Ovary (tissue), 9 donors: Measurements from ENCODE around the gene TRPM5. TPM values are rescaled to one million over a fixed set of nuclear protein-coding genes. Genes with fewer than 3 reads are reported as not detected.

Source experiments
- DNase-seq, 5 donors: peaks; one replicate each; pipeline ENCODE4 v3.0.0-alpha.2; 2019 to 2020
- H3K27ac ChIP-seq, 2 donors: fragments of 200-600 bp; one replicate each; pipeline versions ENCODE4 v1.5.1 to v1.8.0; 2019 to 2022
- H3K27me3 ChIP-seq: fragments of 200-600 bp; one replicate; pipeline ENCODE4 v1.8.0; 2022
- H3K36me3 ChIP-seq: fragments of 200-600 bp; sonication (generic); one replicate; pipeline ENCODE4 v1.5.1; 2019
- H3K4me1 ChIP-seq: one replicate; pipeline ENCODE4 v1.8.1; 2013; ENCODE audit warnings: mild to moderate bottlenecking, moderate library complexity; ENCODE audit not compliant: insufficient read depth
- H3K4me3 ChIP-seq: fragments of 200-600 bp; sonication (generic); one replicate; pipeline ENCODE4 v1.5.1; 2017
- H3K9me3 ChIP-seq, 2 donors: fragments of 200-600 bp in 1 of 2; sonication (generic) in 1 of 2; one replicate each; pipeline versions ENCODE4 v1.5.1 to v1.8.1; 2013 to 2019; ENCODE audit warnings: mild to moderate bottlenecking in 1 of 2, moderate library complexity in 1 of 2
- CTCF ChIP-seq, 3 donors: fragments of 450-650 bp in 2 of 3; fragments of 200-600 bp in 1 of 3; IDR thresholded peaks; one replicate each; pipeline versions ENCODE4 v1.5.1 to v1.8.0; 2016 to 2022; ENCODE audit warnings: antibody characterized with exemption in 3 of 3, mild to moderate bottlenecking in 1 of 3
- EP300 ChIP-seq: sonication (generic); formaldehyde crosslinking; IDR thresholded peaks from one replicate; pipeline ENCODE4 v1.6.1; 2017; ENCODE audit warnings: antibody characterized with exemption
- POLR2A ChIP-seq: fragments of 450-650 bp; IDR thresholded peaks from one replicate; pipeline ENCODE4 v1.6.1; 2017; ENCODE audit warnings: antibody characterized with exemption, mild to moderate bottlenecking, moderate library complexity
- WGBS, 3 donors: extraction: QIAGEN DNeasy Blood & Tissue Kit in 1 of 3; methylation state at CpG; one replicate each; pipeline versions ENCODE4 v1.1.5 to v1.1.7; 2013 to 2017; 5-methylcytosine and 5-hydroxymethylcytosine counted together
- intact Hi-C, 4 donors: fragments of 100-400 bp; cut with DNase I; formaldehyde crosslinking; loops; one replicate each; pipeline versions ENCODE4 v1.11.0 to v1.15.1; 2022 to 2023
- polyA plus RNA-seq, 2 donors: library from polyadenylated mRNA; stranded (reverse); fragments of 200-250 nt in 1 of 2; fragments of 350-450 nt in 1 of 2; fragmentation: Illumina TruSeq in 1 of 2; extraction: RNeasy Lipid Tissue Mini Kit (QIAGEN cat#74804) in 1 of 2; gene quantifications; one replicate each; pipeline ENCODE4 v1.2.3, GENCODE V29; 2013 to 2014
- total RNA-seq, 7 donors: library from RNA; depleted of rRNA in 2 of 7; stranded (reverse); fragments of >200 nt in 2 of 7; fragmentation: NEBNext Ultra II Directional in 3 of 7; extraction: Animal tissue kit (Norgen Biotek cat#: 25700) in 3 of 7; gene quantifications; one replicate each; pipeline versions ENCODE4 v1.1.0 to v1.2.4, GENCODE V29; 2016 to 2023
- donor health status: DM: no; HTN: no; CAD: no; lungs with moderate emphysema.
- donor health status: DM: no; HTN: no; CAD: no.
- donor health status: Bipolar disorder and iron deficiency.
- donor health status: DM: yes; HTN: yes; CAD: no.
- donor health status: DM: no; HTN: no; CAD: no.
- donor health status: DM: yes; HTN: yes; CAD: no.

TRPM5 gene
- total and polyA plus RNA-seq, 9 donors, result 0.05 to 0.11 (median 0.08) TPM; not detected in 6

- Histone ChIP-seq H3K9me3 (no peaks in the 10 kb centered on the region), H3K4me1 (no peaks in the 10 kb centered on the region), H3K27ac (no peak overlapping the region), H3K36me3 (no peaks in the 10 kb centered on the region), H3K27me3 (peaks cover 1% of the 10 kb centered on the region), H3K4me3 (no peak overlapping the region)
- WGBS, 3 donors, result 79 to 85% (median 80%) methylated on average over 16 to 19 of the region's 19 CpGs
- intact Hi-C loops, result no loop called here
- peak in 2 of 5 donors; percentile 4 to 5 for DNase-seq
- no peak for TF ChIP-seq CTCF (IDR thresholded peaks at IDR 0.05)
- TF ChIP-seq POLR2A, result no peak
- TF ChIP-seq EP300, result no peak
Measured at GRCh38 chr11:2450321-2451041, 6.2 kb upstream of the TRPM5 start.

GRCh38 chr11:2449548-2450320 is 5.4 kb upstream of the TRPM5 start:
- Histone ChIP-seq H3K9me3 (no peaks in the 10 kb centered on the region), H3K27ac (no peak overlapping the region), H3K4me3 (no peak overlapping the region), H3K27me3 (peaks cover 3% of the 10 kb centered on the region), H3K36me3 (no peaks in the 10 kb centered on the region), H3K4me1 (no peaks in the 10 kb centered on the region)
- 65 to 73% (median 65%) methylated on average over 26 of the region's 26 CpGs for WGBS, 3 donors
- intact Hi-C loops, result no loop called here
- no peak for DNase-seq
- TF ChIP-seq EP300 (no peak), POLR2A (no peak), CTCF (IDR thresholded peaks at IDR 0.05) (no peak)

- Histone ChIP-seq H3K4me1 (no peaks in the 10 kb centered on the region), H3K27ac (no peak overlapping the region), H3K36me3 (no peaks in the 10 kb centered on the region), H3K9me3 (no peaks in the 10 kb centered on the region), H3K27me3 (peaks cover 3% of the 10 kb centered on the region), H3K4me3 (no peak overlapping the region)
- intact Hi-C loops, result no loop called here
- 88 to 92% (median 89%) methylated on average over 20 to 21 of the region's 21 CpGs for WGBS, 3 donors
- TF ChIP-seq POLR2A (no peak), EP300 (no peak), CTCF (IDR thresholded peaks at IDR 0.05) (no peak)
- no peak for DNase-seq
Measured at GRCh38 chr11:2448661-2449547, 4.6 kb upstream of the TRPM5 start.

- WGBS, 3 donors, result 78 to 87% (median 80%) methylated on average over 10 of the region's 10 CpGs
- H3K27me3 ChIP-seq, result peaks cover 3% of the 10 kb centered on the region
- no peak overlapping the region for H3K4me3 ChIP-seq
- no peaks in the 10 kb centered on the region for H3K9me3 ChIP-seq
- H3K36me3 ChIP-seq, result no peaks in the 10 kb centered on the region
- DNase-seq, result no peak
- TF ChIP-seq CTCF (IDR thresholded peaks at IDR 0.05) (no peak), POLR2A (no peak), EP300 (no peak)
- H3K4me1 ChIP-seq, result no peaks in the 10 kb centered on the region
- intact Hi-C loops, result no loop called here
- no peak overlapping the region for H3K27ac ChIP-seq
Measured at GRCh38 chr11:2447951-2448650, 3.8 kb upstream of the TRPM5 start.
